IMR-90 (cell line): ENCODE data around the gene CDH23.

ENCODE experiments used
- BHLHE40 ChIP-seq: fragments of 150-350 bp; IDR thresholded peaks from 2 replicates; pipeline ENCODE4 v1.6.1; 2016; ENCODE audit warnings: mild to moderate bottlenecking, low read depth, low read length
- CEBPB ChIP-seq: IDR thresholded peaks from 2 replicates; pipeline ENCODE4 v1.6.1; 2012; ENCODE audit warnings: low read depth, low read length, improper control_type of control experiment
- CHD1 ChIP-seq: IDR thresholded peaks from 2 replicates; pipeline ENCODE4 v1.6.1; 2012; ENCODE audit warnings: low read depth, low read length, improper control_type of control experiment
- CTCF ChIP-seq: conservative IDR thresholded peaks from 2 replicates; pipeline ENCODE4 v1.5.1; 2012; ENCODE audit warnings: mild to moderate bottlenecking, low read depth, low read length, improper control_type of control experiment
- ELK1 ChIP-seq: fragments of 150-350 bp; IDR thresholded peaks from 2 replicates; pipeline ENCODE4 v1.6.1; 2016; ENCODE audit warnings: low read depth, mild to moderate bottlenecking, low read length, moderate library complexity, borderline replicate concordance
- MAZ ChIP-seq: IDR thresholded peaks from 2 replicates; pipeline ENCODE4 v1.6.1; 2012; ENCODE audit warnings: low read depth, mild to moderate bottlenecking, low read length, improper control_type of control experiment, moderate library complexity, borderline replicate concordance
- MXI1 ChIP-seq: IDR thresholded peaks from 2 replicates; pipeline ENCODE4 v1.6.1; 2012; ENCODE audit warnings: low read depth, mild to moderate bottlenecking, low read length, moderate library complexity, borderline replicate concordance
- NFE2L2 ChIP-seq: fragments of 150-350 bp; IDR thresholded peaks from 2 replicates; pipeline ENCODE4 v1.6.1; 2016; ENCODE audit warnings: low read depth, mild to moderate bottlenecking, low read length
- POLR2A ChIP-seq: IDR thresholded peaks from 2 replicates; pipeline ENCODE4 v1.6.1; 2012; ENCODE audit warnings: mild to moderate bottlenecking, low read depth, low read length
- RAD21 ChIP-seq: IDR thresholded peaks from 2 replicates; pipeline ENCODE4 v1.6.1; 2012; ENCODE audit warnings: low read length, improper control_type of control experiment
- USF2 ChIP-seq: fragments of 150-350 bp; IDR thresholded peaks from 2 replicates; pipeline ENCODE4 v1.6.1; 2017; ENCODE audit warnings: mild to moderate bottlenecking, antibody characterized with exemption, low read length, low read depth

GRCh38 chr10:71438761-71439160 lies 42.0 kb downstream of the CDH23 start:
- TF ChIP-seq CTCF = no peak
- no peak for TF ChIP-seq MAZ
- no peak for TF ChIP-seq POLR2A
- no peak for TF ChIP-seq CEBPB
- no peak for TF ChIP-seq USF2
- no peak for TF ChIP-seq CHD1
- TF ChIP-seq ELK1 = no peak
- no peak for TF ChIP-seq NFE2L2
- TF ChIP-seq RAD21 = no peak
- no peak for TF ChIP-seq BHLHE40
- no peak for TF ChIP-seq MXI1
